ENCODE measurements around the gene WEE2.

GRCh38 chr7:141704741-141705140 lies 3.4 kb upstream of the WEE2 start:
- TF ChIP-seq, protein P1, sequence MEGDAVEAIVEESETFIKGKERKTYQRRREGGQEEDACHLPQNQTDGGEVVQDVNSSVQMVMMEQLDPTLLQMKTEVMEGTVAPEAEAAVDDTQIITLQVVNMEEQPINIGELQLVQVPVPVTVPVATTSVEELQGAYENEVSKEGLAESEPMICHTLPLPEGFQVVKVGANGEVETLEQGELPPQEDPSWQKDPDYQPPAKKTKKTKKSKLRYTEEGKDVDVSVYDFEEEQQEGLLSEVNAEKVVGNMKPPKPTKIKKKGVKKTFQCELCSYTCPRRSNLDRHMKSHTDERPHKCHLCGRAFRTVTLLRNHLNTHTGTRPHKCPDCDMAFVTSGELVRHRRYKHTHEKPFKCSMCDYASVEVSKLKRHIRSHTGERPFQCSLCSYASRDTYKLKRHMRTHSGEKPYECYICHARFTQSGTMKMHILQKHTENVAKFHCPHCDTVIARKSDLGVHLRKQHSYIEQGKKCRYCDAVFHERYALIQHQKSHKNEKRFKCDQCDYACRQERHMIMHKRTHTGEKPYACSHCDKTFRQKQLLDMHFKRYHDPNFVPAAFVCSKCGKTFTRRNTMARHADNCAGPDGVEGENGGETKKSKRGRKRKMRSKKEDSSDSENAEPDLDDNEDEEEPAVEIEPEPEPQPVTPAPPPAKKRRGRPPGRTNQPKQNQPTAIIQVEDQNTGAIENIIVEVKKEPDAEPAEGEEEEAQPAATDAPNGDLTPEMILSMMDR (IDR thresholded peaks at IDR 0.05): no peak
- no peak for TF ChIP-seq POLR2A (IDR thresholded peaks at IDR 0.05)
